IMR-90 (cell line): ENCODE measurements around the gene CPNE4. TPM values are rescaled to one million over a fixed set of nuclear protein-coding genes. Genes with fewer than 3 reads are reported as not detected.

Source experiments
- ATAC-seq: fragments of 200-7000 bp; cut with Tn5 transposase; 2 replicates; pipeline ENCODE4 v1.9.1; 2020; ENCODE audit warnings: low read depth, mild to moderate bottlenecking, moderate library complexity
- BruUV-seq: library from RNA; stranded (reverse); fragments of 400-500 nt; replicated peaks from 2 replicates; lab custom pipeline; 2021; lab: Mats Ljungman, UMichigan
- CTCF ChIA-PET: fragments of 300-600 bp; formaldehyde crosslinking; extraction: SDS; loops from one replicate; lab custom pipeline; 2021; ENCODE audit warnings: antibody characterized with exemption; lab: Yijun Ruan, JAX
- POLR2A ChIA-PET: fragments of 300-600 bp; sonication (Branson Sonifier 250); formaldehyde crosslinking; loops from one replicate; lab custom pipeline; 2022; ENCODE audit warnings: antibody characterized with exemption; ENCODE audit not compliant: unreplicated experiment; lab: Charles Lee
- DNase-seq: peaks from one replicate; pipeline ENCODE4 v3.0.0; 2013
- H2AFZ ChIP-seq: replicated peaks from 2 replicates; pipeline ENCODE3; 2013; ENCODE audit warnings: low read length, mild to moderate bottlenecking; ENCODE audit not compliant: poor library complexity
- H2AK5ac ChIP-seq: 2 replicates; pipeline ENCODE4 v1.6.1; 2013; ENCODE audit warnings: low read depth, low read length, inconsistent platforms
- H2AK9ac ChIP-seq: replicated peaks from 2 replicates; pipeline ENCODE3; 2013; ENCODE audit warnings: mild to moderate bottlenecking, low read depth, low read length, moderate library complexity; ENCODE audit not compliant: poor library complexity
- H2BK120ac ChIP-seq: 2 replicates; pipeline ENCODE4 v1.6.1; 2013; ENCODE audit warnings: low read depth, low read length, inconsistent platforms
- H2BK15ac ChIP-seq: 3 replicates; pipeline ENCODE4 v1.6.1; 2013; ENCODE audit warnings: low read depth, low read length, inconsistent platforms
- H2BK20ac ChIP-seq: 2 replicates; pipeline ENCODE4 v1.6.1; 2013; ENCODE audit warnings: low read depth, mild to moderate bottlenecking, inconsistent platforms, low read length, moderate library complexity
- H2BK5ac ChIP-seq: 2 replicates; pipeline ENCODE4 v1.6.1; 2013; ENCODE audit warnings: mild to moderate bottlenecking, low read depth, low read length, inconsistent platforms; ENCODE audit not compliant: poor library complexity, severe bottlenecking
- H3K14ac ChIP-seq: replicated peaks from 2 replicates; pipeline ENCODE4 v1.6.1; 2013; ENCODE audit warnings: low read depth, low read length, inconsistent platforms
- H3K18ac ChIP-seq: 2 replicates; pipeline ENCODE4 v1.6.1; 2013; ENCODE audit warnings: low read depth, low read length, control low read depth
- H3K23ac ChIP-seq: 2 replicates; pipeline ENCODE4 v1.6.1; 2013; ENCODE audit warnings: low read depth, low read length, inconsistent platforms
- H3K27ac ChIP-seq: 2 replicates; pipeline ENCODE4 v1.5.1; 2013; ENCODE audit warnings: mild to moderate bottlenecking, control low read depth, low read length; ENCODE audit not compliant: insufficient read depth
- H3K27me3 ChIP-seq: 2 replicates; pipeline ENCODE4 v1.6.1; 2013; ENCODE audit warnings: low read length; ENCODE audit not compliant: control insufficient read depth, insufficient read depth
- H3K36me3 ChIP-seq: 2 replicates; pipeline ENCODE4 v1.6.1; 2013; ENCODE audit warnings: low read length, mixed read lengths; ENCODE audit not compliant: control insufficient read depth, insufficient read depth
- H3K4ac ChIP-seq: 2 replicates; pipeline ENCODE4 v1.6.1; 2013; ENCODE audit warnings: low read depth, low read length, inconsistent platforms
- H3K4me1 ChIP-seq: 2 replicates; pipeline ENCODE4 v1.6.1; 2013; ENCODE audit warnings: low read length, mixed read lengths; ENCODE audit not compliant: control insufficient read depth, insufficient read depth
- H3K4me2 ChIP-seq: 2 replicates; pipeline ENCODE4 v1.6.1; 2013; ENCODE audit warnings: low read depth, mild to moderate bottlenecking, control low read depth, low read length, moderate library complexity
- H3K4me3 ChIP-seq: 2 replicates; pipeline ENCODE4 v1.5.1; 2013; ENCODE audit warnings: low read depth, mild to moderate bottlenecking, control low read depth, low read length, moderate library complexity; ENCODE audit not compliant: insufficient read depth
- H3K56ac ChIP-seq: 2 replicates; pipeline ENCODE4 v1.6.1; 2013; ENCODE audit warnings: low read length, inconsistent platforms; ENCODE audit not compliant: insufficient read depth; ENCODE audit errors: extremely low read depth
- H3K79me1 ChIP-seq, 2 experiments: 2 replicates each; pipeline ENCODE4 v1.6.1; 2013; ENCODE audit warnings: low read length in 2 of 2, inconsistent platforms in 1 of 2, low read depth in 1 of 2
- H3K9ac ChIP-seq: 2 replicates; pipeline ENCODE4 v1.6.1; 2013; ENCODE audit warnings: low read depth, low read length, control low read depth
- H3K9me1 ChIP-seq: 2 replicates; pipeline ENCODE4 v1.6.1; 2013; ENCODE audit warnings: low read length, inconsistent platforms; ENCODE audit not compliant: insufficient read depth
- H3K9me3 ChIP-seq: 2 replicates; pipeline ENCODE4 v1.6.1; 2013; ENCODE audit warnings: low read length; ENCODE audit not compliant: control insufficient read depth, insufficient read depth
- H4K20me1 ChIP-seq: 2 replicates; pipeline ENCODE4 v1.6.1; 2013; ENCODE audit warnings: low read length, inconsistent platforms; ENCODE audit not compliant: insufficient read depth
- H4K5ac ChIP-seq: 2 replicates; pipeline ENCODE4 v1.6.1; 2013; ENCODE audit warnings: mild to moderate bottlenecking, low read depth, low read length, control low read depth
- H4K8ac ChIP-seq, 2 experiments: 2 replicates each; pipeline ENCODE4 v1.6.1; 2013; ENCODE audit warnings: low read depth in 2 of 2, low read length in 2 of 2, control low read depth in 1 of 2, inconsistent platforms in 1 of 2
- H4K91ac ChIP-seq: 2 replicates; pipeline ENCODE4 v1.6.1; 2013; ENCODE audit warnings: low read depth, low read length, inconsistent platforms; ENCODE audit not compliant: insufficient read depth
- BHLHE40 ChIP-seq: fragments of 150-350 bp; IDR thresholded peaks from 2 replicates; pipeline ENCODE4 v1.6.1; 2016; ENCODE audit warnings: mild to moderate bottlenecking, low read depth, low read length
- CEBPB ChIP-seq: IDR thresholded peaks from 2 replicates; pipeline ENCODE4 v1.6.1; 2012; ENCODE audit warnings: low read depth, low read length, improper control_type of control experiment
- CHD1 ChIP-seq: IDR thresholded peaks from 2 replicates; pipeline ENCODE4 v1.6.1; 2012; ENCODE audit warnings: low read depth, low read length, improper control_type of control experiment
- FOS ChIP-seq: fragments of 150-350 bp; IDR thresholded peaks from 2 replicates; pipeline ENCODE4 v1.6.1; 2016; ENCODE audit warnings: low read depth, low read length
- MAFK ChIP-seq: IDR thresholded peaks from 2 replicates; pipeline ENCODE4 v1.6.1; 2012; ENCODE audit warnings: low read depth, low read length, improper control_type of control experiment
- MAZ ChIP-seq: IDR thresholded peaks from 2 replicates; pipeline ENCODE4 v1.6.1; 2012; ENCODE audit warnings: low read depth, mild to moderate bottlenecking, low read length, improper control_type of control experiment, moderate library complexity, borderline replicate concordance
- MXI1 ChIP-seq: IDR thresholded peaks from 2 replicates; pipeline ENCODE4 v1.6.1; 2012; ENCODE audit warnings: low read depth, mild to moderate bottlenecking, low read length, moderate library complexity, borderline replicate concordance
- NFE2L2 ChIP-seq: fragments of 150-350 bp; IDR thresholded peaks from 2 replicates; pipeline ENCODE4 v1.6.1; 2016; ENCODE audit warnings: low read depth, mild to moderate bottlenecking, low read length
- RAD21 ChIP-seq: IDR thresholded peaks from 2 replicates; pipeline ENCODE4 v1.6.1; 2012; ENCODE audit warnings: low read length, improper control_type of control experiment
- RCOR1 ChIP-seq: IDR thresholded peaks from 2 replicates; pipeline ENCODE4 v1.6.1; 2012; ENCODE audit warnings: mild to moderate bottlenecking, low read length, improper control_type of control experiment; ENCODE audit not compliant: insufficient replicate concordance
- RFX5 ChIP-seq: IDR thresholded peaks from 2 replicates; pipeline ENCODE4 v1.8.0; 2012; ENCODE audit warnings: low read depth, mild to moderate bottlenecking, low read length, moderate library complexity
- SMC3 ChIP-seq: fragments of 150-350 bp; IDR thresholded peaks from 2 replicates; pipeline ENCODE4 v1.6.1; 2016; ENCODE audit warnings: low read depth, mild to moderate bottlenecking, antibody characterized with exemption, low read length, moderate library complexity
- WGBS, 2 experiments: methylation state at CpG; one replicate each; pipeline versions ENCODE4 v1.1.5 to v1.1.7; 2013; ENCODE audit warnings: missing lambda C conversion rate in 2 of 2; ENCODE audit not compliant: insufficient read length in 1 of 2; ENCODE audit errors: extremely low coverage in 2 of 2; 5-methylcytosine and 5-hydroxymethylcytosine counted together
- dilution Hi-C: fragments of 300-500 bp; cut with HindIII; formaldehyde crosslinking; loops from one replicate; pipeline ENCODE4 v1.14.3; 2018; ENCODE audit warnings: low sequenced_read_pairs; ENCODE audit not compliant: unreplicated experiment
- in situ Hi-C: fragments of 300-500 bp; cut with MboI; formaldehyde crosslinking; loops from 3 replicates; pipeline ENCODE4 v1.14.3; 2019; ENCODE audit warnings: low sequenced_read_pairs, inconsistent platforms, mixed read lengths
- intact Hi-C: fragments of 100-400 bp; cut with micrococcal nuclease; formaldehyde crosslinking; loops from 2 replicates; pipeline ENCODE4 v1.10.0; 2022
- polyA plus RNA-seq, 3 experiments: library from polyadenylated mRNA; depleted of rRNA; stranded (reverse); fragments of >200 nt; gene quantifications; 2 replicates each; pipeline ENCODE4 v1.2.3, GENCODE V29; 2012; ENCODE audit warnings: low replicate concordance in 1 of 3
- total RNA-seq: library from RNA; depleted of rRNA; stranded (reverse); fragments of >200 nt; gene quantifications from 2 replicates; pipeline ENCODE4 v1.2.3, GENCODE V29; 2012
- TF ChIP-seq, protein P1 (sequence below): fragments of 150-350 bp; IDR thresholded peaks from 2 replicates; pipeline ENCODE4 v1.6.1; 2017; ENCODE audit warnings: mild to moderate bottlenecking, antibody characterized with exemption, low read length, low read depth
- TF ChIP-seq, protein P2 (sequence below): conservative IDR thresholded peaks from 2 replicates; pipeline ENCODE4 v1.5.1; 2012; ENCODE audit warnings: mild to moderate bottlenecking, low read depth, low read length, improper control_type of control experiment

CPNE4 gene
- total and polyA plus RNA-seq, 2 of the 4 experiments (the other 2 are of a cell fraction), result not detected

DNA sequence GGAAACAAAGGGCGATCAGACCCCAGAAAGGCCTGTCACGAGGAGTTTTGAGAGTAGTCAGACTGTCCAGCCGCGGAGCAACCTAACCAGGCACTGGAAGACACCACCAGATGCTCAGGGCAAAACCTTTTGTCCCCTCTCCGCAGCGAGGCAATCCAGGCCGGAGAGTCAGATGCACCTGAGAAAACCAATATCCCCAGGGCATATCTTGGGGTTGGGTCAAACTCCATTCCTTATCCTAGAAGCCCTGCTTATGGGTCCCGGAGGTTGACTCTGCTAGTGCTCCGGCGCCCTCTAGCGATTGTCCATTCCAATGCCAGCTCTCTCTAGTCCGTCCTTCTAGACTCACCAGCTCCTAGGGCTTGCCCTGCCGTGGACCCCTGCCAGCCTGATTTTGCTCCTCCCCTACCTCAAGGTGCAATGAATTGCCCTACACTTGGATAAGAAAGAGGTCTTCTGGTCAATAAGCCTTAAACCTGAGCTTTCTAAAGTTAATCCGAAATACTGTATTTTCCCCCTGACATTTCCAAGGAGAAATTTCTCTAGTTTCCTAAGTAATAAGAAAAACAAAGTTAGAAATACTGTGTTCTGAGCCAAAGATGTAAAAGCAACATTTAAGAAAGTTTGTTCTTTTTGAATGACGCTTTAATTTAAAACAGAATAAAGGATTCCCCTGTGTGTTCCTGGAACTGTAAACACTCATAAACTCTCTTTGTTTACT, 5.5 kb downstream of the CPNE4 start:
- Histone ChIP-seq H3K4me1 (no peaks in the 10 kb centered on the region), H3K18ac (no peak overlapping the region), H2BK120ac (no peak overlapping the region), H3K4ac (no peak overlapping the region), H3K36me3 (no peaks in the 10 kb centered on the region), H4K5ac (no peak overlapping the region), H3K56ac (no peak overlapping the region), H3K14ac (no peak overlapping the region), H2AK9ac (no peak overlapping the region), H2BK15ac (no peak overlapping the region), H4K20me1 (no peaks in the 10 kb centered on the region), H3K27ac (no peak overlapping the region), H3K4me2 (peak overlapping the region; percentile 72; the same call in 1 of the 2 replicates), H3K9me1 (no peaks in the 10 kb centered on the region), H4K91ac (no peak overlapping the region), H4K8ac (no peak overlapping the region), H3K27me3 (peaks cover 14% of the 10 kb centered on the region), H2BK20ac (no peak overlapping the region), H3K23ac (no peak overlapping the region), H2BK5ac (no peak overlapping the region), H3K9ac (no peak overlapping the region), H3K4me3 (no peak overlapping the region), H3K79me1 (no peaks in the 10 kb centered on the region), H2AK5ac (no peak overlapping the region), H3K9me3 (no peaks in the 10 kb centered on the region), H2AFZ (peak overlapping the region; percentile 38)
- TF ChIP-seq FOS (no peak), BHLHE40 (no peak), RAD21 (peak; percentile 90), MAZ (no peak), MXI1 (no peak), RCOR1 (no peak), NFE2L2 (no peak), MAFK (no peak), CEBPB (no peak), RFX5 (no peak), SMC3 (peak; percentile 63), CHD1 (no peak)
- TF ChIP-seq, protein P1, sequence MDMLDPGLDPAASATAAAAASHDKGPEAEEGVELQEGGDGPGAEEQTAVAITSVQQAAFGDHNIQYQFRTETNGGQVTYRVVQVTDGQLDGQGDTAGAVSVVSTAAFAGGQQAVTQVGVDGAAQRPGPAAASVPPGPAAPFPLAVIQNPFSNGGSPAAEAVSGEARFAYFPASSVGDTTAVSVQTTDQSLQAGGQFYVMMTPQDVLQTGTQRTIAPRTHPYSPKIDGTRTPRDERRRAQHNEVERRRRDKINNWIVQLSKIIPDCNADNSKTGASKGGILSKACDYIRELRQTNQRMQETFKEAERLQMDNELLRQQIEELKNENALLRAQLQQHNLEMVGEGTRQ, result no peak
- TF ChIP-seq, protein P2, sequence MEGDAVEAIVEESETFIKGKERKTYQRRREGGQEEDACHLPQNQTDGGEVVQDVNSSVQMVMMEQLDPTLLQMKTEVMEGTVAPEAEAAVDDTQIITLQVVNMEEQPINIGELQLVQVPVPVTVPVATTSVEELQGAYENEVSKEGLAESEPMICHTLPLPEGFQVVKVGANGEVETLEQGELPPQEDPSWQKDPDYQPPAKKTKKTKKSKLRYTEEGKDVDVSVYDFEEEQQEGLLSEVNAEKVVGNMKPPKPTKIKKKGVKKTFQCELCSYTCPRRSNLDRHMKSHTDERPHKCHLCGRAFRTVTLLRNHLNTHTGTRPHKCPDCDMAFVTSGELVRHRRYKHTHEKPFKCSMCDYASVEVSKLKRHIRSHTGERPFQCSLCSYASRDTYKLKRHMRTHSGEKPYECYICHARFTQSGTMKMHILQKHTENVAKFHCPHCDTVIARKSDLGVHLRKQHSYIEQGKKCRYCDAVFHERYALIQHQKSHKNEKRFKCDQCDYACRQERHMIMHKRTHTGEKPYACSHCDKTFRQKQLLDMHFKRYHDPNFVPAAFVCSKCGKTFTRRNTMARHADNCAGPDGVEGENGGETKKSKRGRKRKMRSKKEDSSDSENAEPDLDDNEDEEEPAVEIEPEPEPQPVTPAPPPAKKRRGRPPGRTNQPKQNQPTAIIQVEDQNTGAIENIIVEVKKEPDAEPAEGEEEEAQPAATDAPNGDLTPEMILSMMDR, result peak; percentile 82
- CTCF ChIA-PET, result interaction anchor here (0.5 to 3.1 kb wide), 11 partner anchors 9 to 996 kb away, joined by 3 to 16 read pairs (median 4); no protein-coding TSS in a partner anchor
- BruUV-seq, result no TSS peak
- intact Hi-C loops, result loop anchor here (1.0 to 10.0 kb wide), 4 partner anchors 234 to 1272 kb away; no protein-coding TSS in a partner anchor
- WGBS, 2 experiments, result 0% methylated on average over 2 of the region's 15 CpGs; no CpG with 5 or more reads in 1 of the 2 experiments
- DNase-seq (peak; percentile 61), ATAC-seq (peak; percentile 100)
- POLR2A ChIA-PET, result no interaction called here
- in situ Hi-C loops, result loop anchor here (25.0 kb wide), 1 partner anchor 992 kb away; the partner anchor contains the start of genes ASTE1 and NEK11
- dilution Hi-C loops, result no loop called here
